M059J (cell line): ENCODE results near the gene EFHC1. TPM values are rescaled to one million over a fixed set of nuclear protein-coding genes. Genes with fewer than 3 reads are reported as not detected.

Source experiments
- DNase-seq: peaks from one replicate; pipeline ENCODE4 v3.0.0-alpha.2; 2012; ENCODE audit warnings: low read depth
- total RNA-seq: library from RNA; depleted of rRNA; stranded (reverse); fragments of >200 nt; shearing (Covaris generic); gene quantifications from 2 replicates; pipeline ENCODE4 v1.2.3, GENCODE V29; 2014

Gene EFHC1
- total RNA-seq, 1 experiment from 2014 or later = 44.4 TPM

DNA sequence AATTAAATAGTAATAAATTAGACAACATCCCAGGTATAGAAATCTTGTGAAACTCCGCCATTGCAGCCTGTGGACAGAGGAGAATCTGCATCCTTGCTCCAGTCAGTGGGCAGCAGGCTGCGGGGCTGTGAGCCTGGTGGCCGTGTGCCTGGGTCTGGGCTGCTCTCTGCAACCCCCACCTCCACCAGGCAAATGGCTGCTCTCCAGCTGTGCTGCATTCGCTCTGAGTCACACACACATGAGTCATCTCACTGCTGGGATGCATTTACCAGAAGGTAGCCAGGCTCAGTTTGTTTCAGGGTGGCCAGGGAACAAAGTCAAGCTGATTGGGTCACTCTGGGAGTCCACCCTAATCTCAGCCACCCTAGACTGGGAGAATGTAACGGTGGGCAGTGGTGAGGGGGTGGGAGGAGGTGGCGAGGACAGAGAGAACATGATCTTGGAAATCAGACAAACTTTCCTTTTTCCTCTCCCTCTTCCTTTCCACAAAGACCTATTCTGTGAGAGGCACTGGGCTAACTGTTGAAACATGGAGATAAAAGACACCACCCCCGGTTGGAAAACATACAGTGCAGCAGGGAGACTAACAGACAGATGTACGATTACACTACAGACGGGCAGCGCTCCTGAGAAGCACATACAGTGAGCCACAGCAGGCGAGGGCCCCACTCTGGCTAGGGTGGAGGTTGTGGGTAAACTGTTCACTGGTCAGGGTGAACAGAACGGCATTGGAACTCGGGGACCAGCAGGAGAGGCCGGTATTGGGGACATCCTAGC lies 97.5 kb downstream of the EFHC1 start:
- DNase-seq = peak; percentile 99

DNA sequence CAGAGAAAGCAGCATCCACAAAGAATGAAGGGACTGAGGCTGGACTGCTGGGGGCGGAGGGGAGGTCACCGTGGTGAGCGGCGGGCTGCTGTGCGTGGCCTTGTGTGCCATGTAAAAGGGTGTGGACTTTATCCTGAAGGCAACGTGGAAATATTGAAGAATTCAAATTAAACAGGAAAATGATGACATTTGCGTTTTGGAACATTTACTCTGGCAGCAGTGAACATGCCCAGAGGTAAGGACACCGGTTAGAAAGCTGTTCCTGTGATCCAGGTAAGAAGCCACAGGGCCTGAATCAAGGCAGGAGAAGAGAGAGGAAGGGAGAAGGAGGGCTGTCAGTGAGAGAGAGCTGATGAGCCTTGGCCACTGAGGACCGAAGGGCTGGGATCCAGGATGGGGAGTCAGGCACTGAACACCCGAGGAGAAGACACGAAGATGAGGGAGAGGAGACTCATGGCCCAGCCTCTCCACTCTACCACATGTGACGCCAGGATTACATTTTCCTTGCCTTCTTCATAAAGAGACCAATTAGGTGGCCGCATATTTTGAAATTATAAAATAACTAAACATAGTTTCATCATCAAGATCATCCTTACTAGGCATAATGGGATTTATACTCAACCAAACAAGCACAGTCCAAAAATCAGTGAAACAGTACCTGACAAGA lies 98.3 kb downstream of the EFHC1 start:
- no peak for DNase-seq

DNA sequence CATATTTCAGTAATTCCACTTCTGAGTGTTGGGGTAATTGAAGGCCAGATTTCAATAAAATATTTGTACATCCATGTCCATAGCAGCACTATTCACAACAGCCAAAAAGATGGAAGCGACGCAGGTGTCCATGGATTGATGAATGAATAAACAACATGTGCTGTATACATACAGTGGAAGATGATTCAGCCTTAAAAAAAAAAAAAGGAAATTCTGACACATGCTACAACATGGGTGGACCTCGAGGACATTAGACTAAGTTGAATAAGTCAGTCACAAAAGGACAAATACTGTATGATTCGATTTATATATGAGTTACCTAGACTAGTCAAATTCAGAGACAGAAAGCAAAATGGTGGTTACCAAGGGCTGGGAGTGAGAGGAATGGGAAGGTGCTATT lies 99.5 kb downstream of the EFHC1 start:
- DNase-seq = no peak

DNA sequence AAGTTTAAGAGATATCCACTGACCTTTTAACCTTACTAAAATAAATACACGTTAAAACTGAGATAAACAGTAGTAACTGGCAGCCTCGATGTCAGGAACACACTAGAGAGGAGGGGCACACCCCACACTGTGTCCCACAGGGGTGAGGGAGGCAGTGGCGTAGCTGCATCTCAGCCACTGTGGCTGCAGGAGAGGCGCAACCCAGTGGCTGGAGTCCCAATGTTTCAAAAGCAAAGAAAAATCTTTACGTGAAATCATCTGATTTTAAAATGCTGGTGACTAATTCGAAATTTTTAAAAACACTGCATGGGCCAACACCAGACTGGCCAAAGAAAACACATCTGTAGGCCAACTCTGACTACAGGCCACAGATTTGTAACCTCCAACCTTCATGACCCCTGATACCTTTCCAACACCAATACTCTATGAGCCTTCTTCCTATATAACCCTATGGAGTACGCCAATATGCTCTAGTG lies 102.0 kb downstream of the EFHC1 start:
- DNase-seq = peak; percentile 83

DNA sequence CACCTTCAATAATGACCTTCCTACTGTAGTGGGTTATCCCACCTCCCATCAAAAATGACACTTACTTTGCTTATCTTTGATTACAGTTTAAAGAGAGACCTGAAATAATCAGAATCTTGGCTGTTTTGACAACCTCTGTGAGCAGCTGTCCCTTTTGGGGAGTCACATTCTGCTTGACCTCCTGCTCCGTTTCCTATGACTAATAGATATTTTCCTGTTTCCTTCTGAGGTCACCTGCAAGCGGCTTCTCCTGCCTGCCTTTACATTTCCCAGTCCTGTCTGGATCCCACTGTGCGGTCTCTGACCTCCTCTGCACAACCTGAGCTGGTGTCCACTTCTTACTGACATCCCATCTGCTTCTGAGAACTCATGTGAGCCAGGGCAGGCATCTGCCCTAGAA lies 102.5 kb downstream of the EFHC1 start:
- peak; percentile 83 for DNase-seq

DNA sequence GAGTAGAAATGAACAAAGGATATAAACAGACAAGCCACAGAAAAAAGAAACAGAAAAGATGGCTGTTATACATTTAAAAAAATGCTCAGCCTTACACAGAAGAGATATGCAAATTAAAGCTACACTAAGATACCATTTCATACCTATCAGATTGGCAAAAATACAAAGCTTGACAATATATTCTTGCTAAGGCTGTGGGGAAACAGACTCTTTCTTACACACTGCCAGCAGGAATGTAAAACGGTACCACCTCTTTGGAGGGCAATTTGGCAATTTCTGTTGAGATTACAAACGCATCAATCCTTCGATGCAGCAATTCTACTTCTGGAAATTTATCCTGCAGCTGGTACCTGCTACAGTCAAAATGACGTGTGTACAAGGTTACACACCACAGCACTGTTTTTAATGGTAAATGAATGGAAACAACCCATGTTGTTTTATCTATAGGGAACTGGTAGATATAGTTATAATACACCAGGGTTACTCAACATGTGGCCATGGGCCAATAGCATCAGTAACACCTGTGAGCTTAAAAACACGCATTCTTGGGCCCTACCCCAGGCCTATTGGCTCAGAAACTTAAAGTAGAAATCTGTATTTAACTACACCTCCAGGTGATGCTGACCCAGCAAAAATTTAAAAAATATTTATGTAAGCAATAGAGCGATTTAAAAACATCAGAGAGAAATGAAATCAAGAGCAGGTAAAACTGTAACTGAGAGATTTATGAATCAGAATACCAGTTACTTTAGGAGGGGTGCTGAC lies 103.4 kb downstream of the EFHC1 start:
- DNase-seq = no peak

DNA sequence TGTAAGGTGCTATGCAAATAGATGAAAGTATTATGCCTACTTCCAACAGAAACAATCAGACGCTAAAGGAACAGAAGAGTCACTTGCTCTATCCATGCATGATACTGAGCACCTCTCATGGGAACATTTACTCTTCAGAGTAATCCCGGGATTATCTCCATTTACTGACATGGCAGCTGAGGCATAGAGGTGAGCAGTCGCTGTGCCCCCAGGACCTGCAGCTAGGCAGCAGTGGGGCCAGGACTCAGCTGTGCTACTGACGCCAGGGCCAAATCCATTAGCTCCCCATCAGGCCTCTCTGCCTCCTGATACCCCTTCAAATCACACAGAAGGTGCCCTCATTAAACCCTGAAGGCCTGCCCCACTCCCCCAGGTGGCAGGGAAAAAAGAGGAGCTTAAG lies 104.8 kb downstream of the EFHC1 start:
- DNase-seq = no peak

DNA sequence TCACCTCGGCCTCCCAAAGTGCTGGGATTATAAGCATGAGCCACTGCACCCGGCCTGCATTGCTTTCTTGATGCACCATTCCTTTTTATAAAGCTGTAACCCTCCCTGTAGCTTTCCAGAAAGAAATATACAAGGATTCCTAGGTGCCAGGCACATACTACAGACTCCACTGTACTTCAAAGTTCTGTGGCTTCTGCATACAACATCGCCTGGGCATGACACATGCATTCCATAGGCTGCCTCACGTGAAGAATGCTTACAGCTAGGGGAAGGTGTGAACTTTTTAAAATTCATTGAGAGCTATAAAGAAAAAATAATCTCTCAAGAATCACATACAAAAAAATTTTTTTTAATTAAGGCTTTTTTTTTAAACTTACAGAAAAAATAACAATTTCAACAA lies 106.5 kb downstream of the EFHC1 start:
- no peak for DNase-seq

DNA sequence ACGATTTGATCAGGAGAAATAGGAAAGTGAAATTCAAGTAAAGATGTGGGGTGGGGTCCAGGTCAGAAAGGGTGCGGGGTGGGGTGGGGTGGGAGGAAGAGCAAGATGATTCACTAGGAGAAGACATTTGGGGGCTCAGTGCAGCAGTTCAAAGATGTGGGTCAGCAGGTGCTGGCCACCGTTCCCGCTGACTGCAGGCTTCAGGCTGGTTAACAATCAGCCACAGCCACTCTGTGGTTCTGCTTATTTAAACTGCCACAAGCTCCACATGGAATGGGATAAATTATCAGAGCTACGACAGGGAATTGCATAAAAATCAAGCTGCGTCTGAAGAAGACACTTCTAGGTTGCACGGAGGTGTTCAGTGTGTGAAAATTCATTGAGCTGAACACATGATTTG lies 107.3 kb downstream of the EFHC1 start:
- no peak for DNase-seq

DNA sequence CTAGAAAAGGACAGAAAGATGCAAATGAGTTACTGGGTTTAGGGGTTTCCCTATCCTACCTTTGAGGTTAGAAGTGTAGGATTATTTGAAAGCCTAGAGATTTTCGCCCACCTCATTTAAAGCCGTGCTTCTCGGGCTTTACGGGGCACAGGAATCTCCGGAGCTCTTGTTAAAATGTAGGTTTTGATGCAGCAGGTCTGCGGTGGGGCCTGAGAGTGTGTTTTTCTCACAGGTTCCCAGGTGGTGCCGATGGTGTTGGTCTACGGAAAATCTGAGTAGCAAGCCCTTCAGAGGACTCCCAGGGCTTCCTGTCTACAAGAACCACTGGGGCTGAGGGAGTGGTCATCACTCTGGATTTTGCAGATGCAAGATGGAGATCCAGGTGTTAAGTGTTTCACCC lies 109.2 kb downstream of the EFHC1 start:
- no peak for DNase-seq

DNA sequence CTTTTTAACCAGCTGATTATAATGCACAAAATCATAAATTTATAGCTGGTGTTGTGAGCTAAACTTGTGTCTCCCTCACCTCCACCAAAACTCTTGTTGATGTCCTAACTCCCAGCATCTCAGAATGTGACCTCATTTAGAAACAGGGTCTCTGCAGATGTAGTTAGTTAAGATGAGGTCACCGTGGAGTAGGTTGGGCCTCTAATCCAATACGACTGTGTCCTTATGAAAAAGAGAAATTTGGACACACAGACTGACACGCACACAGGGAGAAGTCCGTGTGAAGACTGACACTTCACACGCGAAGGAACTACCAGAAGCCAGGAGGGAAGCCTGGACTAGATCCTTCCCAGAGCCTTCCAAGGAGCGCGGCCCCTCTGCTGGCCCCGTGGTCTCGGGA lies 110.2 kb downstream of the EFHC1 start:
- DNase-seq = no peak

DNA sequence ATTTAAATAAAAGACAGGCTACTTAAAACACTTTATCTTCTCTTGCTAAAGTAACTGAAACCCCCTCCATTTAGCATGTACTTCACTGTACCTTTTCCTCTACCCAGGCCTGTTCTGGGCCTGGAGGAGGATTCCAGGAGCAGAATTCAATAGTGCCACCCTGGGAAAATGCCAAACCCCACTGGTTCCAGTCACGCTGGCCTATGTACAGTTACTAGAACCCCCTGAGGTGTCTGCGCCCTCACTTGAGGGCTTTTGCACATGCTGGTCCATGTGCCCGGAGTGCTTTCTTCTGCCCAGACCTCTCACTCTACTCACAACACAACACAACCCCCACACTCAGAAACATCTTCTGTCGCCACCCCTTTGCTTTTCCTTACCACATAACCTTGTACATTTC lies 111.3 kb downstream of the EFHC1 start:
- no peak for DNase-seq

DNA sequence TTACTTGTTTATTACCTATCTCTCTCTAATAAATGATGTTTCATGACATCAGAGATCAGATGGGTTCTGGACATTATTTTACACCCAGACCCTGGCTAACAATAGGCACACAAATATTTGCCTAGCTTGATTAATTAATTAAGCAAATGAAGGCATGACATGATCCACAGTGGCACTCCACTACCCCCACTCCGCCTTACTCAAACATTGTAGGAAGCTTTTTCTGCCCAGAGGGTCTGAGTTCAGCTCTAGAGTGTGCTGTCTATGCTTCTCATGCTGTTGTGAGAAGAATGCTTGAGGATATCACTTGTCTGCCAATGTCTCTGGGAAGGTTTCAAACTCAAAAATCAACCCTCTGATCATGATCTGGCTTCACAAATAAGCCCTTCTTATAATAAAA lies 111.7 kb downstream of the EFHC1 start:
- DNase-seq = no peak

DNA sequence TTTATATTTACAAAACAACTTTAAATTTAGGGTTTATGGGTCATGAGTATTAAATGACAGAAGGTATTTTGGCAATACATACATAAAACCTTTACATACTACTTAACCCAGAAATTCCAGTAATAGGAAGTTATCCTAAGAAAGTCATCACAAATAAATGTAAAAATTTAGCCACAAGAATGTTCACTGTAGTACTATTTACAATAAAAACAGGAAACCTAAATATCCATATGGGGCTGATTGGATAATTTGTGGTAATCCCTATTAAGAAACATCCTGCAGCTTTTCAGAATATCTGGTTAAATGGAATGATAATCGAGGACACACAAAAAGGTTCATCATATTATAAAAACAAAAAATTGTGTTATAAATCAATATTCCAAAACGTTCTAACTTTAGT lies 112.3 kb downstream of the EFHC1 start:
- no peak for DNase-seq

DNA sequence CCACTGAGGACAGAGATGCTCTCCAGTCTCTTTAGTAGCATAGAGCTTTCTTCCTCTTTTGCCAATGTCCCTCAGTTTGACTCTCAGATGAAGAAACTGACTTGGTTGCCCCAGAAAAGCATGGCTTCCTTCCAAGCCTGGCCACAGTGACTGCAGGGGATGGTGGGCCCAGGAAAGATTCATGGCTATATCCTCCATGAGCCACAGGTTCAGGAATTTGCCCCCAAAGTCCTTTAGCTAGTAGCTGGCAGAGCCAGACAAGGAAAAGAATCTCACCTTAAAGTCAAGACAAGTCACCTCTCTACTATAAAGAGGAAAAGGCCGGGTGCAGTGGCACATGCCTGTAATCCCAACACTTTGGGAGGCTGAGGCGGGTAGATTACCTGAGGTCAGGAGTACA lies 113.3 kb downstream of the EFHC1 start:
- no peak for DNase-seq

DNA sequence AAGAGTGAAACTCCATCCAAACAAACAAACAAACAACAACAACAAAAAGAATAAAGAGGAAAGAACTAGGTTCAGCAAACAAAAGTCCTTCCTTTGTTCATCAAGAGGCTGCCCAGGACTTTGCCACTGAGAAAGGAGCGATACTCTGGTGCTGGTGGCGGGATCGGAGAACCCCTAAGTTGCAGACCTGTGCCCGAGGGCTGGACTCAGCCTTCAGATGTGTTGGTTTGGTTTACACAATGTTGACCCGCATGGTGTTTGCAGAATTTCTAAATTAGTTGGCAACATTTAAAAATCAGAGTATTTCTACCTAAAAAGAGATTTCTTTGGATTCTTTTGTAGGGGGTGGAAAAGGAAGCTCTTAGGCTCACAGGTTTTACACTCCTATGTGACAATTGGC lies 114.2 kb downstream of the EFHC1 start:
- no peak for DNase-seq

DNA sequence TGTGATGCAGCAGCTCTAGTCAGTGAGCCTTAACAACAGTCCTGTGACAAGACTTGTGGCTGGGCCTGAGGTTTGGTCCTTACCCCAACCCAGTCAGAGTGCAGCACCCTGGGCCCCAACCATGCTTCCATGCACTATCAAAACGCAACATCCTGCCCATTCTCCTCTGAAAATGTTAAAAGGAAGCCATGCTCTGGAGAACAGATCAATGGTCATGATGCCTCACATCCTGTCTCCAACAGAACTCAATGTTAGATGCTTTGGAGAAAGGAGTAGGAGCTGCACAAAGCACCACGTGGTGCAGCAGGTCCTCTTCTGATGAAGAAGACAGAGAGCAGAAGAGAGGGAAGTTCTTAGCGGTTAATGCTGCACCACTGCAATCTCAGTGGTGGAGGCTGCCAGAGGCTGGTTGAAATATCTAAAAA lies 114.8 kb downstream of the EFHC1 start:
- no peak for DNase-seq

DNA sequence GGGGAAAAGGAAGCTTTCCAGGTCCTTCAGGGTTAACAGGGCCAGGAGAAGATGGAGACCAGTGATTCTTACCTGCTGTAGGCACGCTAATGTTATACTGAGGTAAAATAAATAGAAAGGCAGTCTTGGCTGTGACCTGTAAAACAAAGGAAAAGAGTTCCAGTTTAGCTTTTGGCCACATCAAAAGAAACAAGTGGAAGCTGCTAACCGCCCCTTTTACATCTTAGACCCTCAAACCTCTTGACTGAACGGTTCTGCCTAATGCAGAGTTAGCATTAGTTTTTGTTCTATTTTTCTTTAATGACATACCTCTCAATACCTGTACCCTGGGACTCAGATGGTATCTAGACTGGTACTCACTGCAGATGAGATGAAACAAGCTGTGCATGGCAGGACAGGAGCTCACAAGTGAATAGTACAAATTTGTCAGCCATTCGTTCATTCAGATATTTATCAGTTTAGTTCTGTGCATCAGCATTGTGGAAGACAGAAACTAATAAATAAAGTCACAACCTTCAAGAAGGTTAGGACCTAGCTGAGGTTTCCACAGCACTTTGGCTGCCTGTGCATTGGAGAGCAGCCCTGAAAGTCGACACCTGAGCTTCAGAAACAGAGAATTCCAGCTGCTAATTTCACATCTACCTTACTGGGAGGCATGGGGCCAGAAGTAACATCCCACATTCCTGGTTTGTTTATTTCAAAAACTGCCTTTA lies 115.7 kb downstream of the EFHC1 start:
- DNase-seq = no peak

DNA sequence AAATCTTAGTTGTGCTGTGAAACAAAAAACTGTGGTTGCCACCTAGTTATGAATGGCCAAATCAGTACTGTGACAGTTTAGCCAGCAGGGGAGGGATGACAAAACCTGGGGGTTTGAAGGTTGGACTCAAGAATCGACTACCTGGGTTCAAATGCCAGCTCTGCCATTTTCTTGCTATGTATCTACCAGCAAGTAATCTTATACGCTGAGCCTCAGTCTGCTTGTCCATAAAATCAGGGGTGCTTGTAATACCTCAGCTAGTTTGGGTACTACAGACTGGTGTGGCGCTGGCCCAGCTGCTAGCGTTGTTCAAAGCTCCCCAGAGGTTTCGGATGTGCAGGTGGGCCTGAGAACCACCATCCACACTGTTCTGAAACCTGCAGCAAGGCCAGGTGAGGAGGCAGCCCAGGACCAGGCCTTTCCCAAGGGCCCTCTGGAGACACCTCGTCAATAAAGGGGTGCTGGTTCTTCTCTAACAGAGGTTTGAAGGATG lies 116.3 kb downstream of the EFHC1 start:
- DNase-seq = no peak

DNA sequence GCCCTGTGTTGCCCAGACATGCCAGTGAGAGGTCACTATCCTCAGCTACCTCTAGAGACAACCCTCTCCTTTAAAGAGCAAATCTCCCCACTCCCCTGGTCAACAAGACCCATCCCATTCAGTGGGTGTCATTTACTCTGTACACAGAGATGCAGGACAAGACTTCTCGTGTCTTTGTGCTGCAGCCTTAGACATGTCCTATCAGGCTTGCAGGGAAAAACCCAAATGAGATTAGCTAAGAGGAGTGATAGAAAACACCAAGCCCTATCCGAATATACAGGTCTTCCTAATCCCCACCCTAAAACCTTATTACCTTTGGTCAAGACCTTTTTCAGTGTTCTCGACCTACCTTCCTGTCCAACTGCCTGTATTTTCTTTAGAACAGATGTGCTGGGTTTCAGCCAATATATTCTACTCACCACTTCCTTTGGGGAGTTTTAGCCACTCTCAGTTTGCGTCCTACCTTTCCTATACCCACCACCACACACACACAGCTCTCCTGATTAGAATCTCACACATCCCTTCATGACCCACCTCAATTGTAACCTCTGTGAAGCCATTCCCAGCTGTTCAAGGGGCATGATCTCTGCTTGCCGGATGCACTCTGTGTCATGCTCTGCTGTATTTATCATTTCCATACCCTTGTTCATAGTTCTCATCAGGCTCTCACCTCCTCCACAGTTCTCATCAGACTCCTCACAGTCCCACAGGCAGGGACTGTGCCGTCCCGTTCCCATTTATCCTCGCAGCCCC lies 117.0 kb downstream of the EFHC1 start:
- DNase-seq = no peak

DNA sequence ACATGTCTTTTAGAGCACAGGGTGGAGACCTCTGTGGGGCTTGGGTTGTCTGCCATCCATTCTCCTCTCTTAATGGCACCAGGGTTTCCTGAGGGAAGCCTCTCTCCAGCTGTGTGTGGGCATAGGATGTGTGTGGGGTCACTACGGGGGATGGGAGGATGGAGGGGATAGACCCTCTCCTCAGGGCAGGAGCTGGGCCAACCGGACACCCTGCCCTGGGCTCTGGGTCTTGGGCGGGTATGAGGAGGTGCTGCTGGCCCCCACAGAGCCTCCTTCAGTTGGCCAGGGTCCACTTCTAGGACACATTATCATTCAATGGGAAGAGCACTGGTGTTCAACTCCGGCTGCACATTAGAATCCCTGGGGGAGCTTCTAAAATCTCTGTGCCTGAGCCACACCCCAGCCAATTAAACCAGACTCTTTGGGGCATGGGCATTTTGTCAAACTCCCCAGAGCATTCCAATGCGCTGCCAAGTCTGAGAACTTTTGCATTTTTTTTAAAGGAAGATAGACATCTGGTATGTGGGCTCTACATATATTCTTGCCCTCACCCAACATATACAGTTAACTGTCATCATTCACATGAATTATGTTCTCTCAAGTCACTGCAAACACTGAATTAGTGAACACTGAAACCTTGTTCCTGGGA lies 118.2 kb downstream of the EFHC1 start:
- DNase-seq = peak; percentile 87
